WTC11 (cell line): ENCODE measurements around the gene IMMP1L.

Source experiments
- JUN ChIP-seq: sonication (generic); formaldehyde crosslinking; IDR thresholded peaks from 2 replicates; pipeline ENCODE4 v1.8.0; 2023; ENCODE audit warnings: mild to moderate bottlenecking, missing genetic modification reagents
- MXD4 ChIP-seq: fragments of 250-450 bp; sonication (Bioruptor Pico); IDR thresholded peaks from 2 replicates; pipeline ENCODE4 v1.8.0; 2021; ENCODE audit warnings: mild to moderate bottlenecking, moderate library complexity, borderline replicate concordance
- NFYB ChIP-seq: sonication (generic); formaldehyde crosslinking; conservative IDR thresholded peaks from 2 replicates; pipeline ENCODE4 v1.8.0; 2022; ENCODE audit warnings: low read depth, missing genetic modification reagents
- TF ChIP-seq, protein P1 (sequence below): fragments of 200-600 bp; IDR thresholded peaks from 2 replicates; pipeline ENCODE4 v1.8.0; 2022; ENCODE audit warnings: antibody characterized with exemption
- TF ChIP-seq, protein P2 (sequence below): sonication (generic); formaldehyde crosslinking; IDR thresholded peaks from 2 replicates; pipeline ENCODE4 v1.8.1; 2023; ENCODE audit warnings: mild to moderate bottlenecking, missing genetic modification reagents, moderate library complexity
- TF ChIP-seq, protein P3 (sequence below): sonication (generic); formaldehyde crosslinking; IDR thresholded peaks from 2 replicates; pipeline ENCODE4 v1.8.1; 2022; ENCODE audit warnings: low read depth, mild to moderate bottlenecking, moderate library complexity, missing genetic modification reagents, borderline replicate concordance
- TF ChIP-seq, protein P4 (sequence below): fragments of 250-450 bp; sonication (Bioruptor Pico); IDR thresholded peaks from 2 replicates; pipeline ENCODE4 v2.1.2; 2022; ENCODE audit warnings: mild to moderate bottlenecking, moderate library complexity

DNA sequence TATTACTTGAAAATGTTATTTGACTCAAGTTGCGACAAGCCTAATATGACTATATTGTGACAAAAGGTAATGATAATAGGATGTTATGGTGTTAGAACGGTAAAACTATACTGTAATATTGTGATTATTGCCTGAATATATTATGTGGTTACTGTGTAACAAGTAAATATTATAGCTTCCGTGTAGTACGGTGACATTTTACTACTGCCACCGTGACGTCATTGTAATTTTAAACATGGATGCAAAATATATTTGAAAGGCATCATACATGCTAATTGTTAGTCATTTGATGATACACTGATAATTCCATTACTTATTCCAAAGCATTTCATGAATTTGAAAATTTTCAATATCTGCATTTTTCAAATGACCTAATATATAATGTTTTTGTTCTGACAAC is 2.7 kb upstream of the IMMP1L start:
- no peak for TF ChIP-seq JUN (CRISPR knock-in tag)
- no peak for TF ChIP-seq NFYB (CRISPR knock-in tag)
- TF ChIP-seq, protein P1, sequence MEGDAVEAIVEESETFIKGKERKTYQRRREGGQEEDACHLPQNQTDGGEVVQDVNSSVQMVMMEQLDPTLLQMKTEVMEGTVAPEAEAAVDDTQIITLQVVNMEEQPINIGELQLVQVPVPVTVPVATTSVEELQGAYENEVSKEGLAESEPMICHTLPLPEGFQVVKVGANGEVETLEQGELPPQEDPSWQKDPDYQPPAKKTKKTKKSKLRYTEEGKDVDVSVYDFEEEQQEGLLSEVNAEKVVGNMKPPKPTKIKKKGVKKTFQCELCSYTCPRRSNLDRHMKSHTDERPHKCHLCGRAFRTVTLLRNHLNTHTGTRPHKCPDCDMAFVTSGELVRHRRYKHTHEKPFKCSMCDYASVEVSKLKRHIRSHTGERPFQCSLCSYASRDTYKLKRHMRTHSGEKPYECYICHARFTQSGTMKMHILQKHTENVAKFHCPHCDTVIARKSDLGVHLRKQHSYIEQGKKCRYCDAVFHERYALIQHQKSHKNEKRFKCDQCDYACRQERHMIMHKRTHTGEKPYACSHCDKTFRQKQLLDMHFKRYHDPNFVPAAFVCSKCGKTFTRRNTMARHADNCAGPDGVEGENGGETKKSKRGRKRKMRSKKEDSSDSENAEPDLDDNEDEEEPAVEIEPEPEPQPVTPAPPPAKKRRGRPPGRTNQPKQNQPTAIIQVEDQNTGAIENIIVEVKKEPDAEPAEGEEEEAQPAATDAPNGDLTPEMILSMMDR: no peak
- TF ChIP-seq, protein P2, sequence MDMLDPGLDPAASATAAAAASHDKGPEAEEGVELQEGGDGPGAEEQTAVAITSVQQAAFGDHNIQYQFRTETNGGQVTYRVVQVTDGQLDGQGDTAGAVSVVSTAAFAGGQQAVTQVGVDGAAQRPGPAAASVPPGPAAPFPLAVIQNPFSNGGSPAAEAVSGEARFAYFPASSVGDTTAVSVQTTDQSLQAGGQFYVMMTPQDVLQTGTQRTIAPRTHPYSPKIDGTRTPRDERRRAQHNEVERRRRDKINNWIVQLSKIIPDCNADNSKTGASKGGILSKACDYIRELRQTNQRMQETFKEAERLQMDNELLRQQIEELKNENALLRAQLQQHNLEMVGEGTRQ (CRISPR knock-in tag): no peak
- TF ChIP-seq, protein P3, sequence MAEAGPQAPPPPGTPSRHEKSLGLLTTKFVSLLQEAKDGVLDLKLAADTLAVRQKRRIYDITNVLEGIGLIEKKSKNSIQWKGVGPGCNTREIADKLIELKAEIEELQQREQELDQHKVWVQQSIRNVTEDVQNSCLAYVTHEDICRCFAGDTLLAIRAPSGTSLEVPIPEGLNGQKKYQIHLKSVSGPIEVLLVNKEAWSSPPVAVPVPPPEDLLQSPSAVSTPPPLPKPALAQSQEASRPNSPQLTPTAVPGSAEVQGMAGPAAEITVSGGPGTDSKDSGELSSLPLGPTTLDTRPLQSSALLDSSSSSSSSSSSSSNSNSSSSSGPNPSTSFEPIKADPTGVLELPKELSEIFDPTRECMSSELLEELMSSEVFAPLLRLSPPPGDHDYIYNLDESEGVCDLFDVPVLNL: no peak
- no peak for TF ChIP-seq MXD4
- TF ChIP-seq, protein P4, sequence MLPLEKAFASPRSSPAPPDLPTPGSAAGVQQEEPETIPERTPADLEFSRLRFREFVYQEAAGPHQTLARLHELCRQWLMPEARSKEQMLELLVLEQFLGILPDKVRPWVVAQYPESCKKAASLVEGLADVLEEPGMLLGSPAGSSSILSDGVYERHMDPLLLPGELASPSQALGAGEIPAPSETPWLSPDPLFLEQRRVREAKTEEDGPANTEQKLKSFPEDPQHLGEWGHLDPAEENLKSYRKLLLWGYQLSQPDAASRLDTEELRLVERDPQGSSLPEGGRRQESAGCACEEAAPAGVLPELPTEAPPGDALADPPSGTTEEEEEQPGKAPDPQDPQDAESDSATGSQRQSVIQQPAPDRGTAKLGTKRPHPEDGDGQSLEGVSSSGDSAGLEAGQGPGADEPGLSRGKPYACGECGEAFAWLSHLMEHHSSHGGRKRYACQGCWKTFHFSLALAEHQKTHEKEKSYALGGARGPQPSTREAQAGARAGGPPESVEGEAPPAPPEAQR (CRISPR knock-in tag): no peak
